NAMALWA (cell line): ENCODE data around the gene PARK7.
A peak's percentile ranks its signal among the peaks of the same experiment; 100 is the strongest.

Source experiments
- DNase-seq: peaks from one replicate; pipeline ENCODE4 v3.0.0-alpha.2; 2015; ENCODE audit warnings: low spot score

The PARK7 gene

DNA sequence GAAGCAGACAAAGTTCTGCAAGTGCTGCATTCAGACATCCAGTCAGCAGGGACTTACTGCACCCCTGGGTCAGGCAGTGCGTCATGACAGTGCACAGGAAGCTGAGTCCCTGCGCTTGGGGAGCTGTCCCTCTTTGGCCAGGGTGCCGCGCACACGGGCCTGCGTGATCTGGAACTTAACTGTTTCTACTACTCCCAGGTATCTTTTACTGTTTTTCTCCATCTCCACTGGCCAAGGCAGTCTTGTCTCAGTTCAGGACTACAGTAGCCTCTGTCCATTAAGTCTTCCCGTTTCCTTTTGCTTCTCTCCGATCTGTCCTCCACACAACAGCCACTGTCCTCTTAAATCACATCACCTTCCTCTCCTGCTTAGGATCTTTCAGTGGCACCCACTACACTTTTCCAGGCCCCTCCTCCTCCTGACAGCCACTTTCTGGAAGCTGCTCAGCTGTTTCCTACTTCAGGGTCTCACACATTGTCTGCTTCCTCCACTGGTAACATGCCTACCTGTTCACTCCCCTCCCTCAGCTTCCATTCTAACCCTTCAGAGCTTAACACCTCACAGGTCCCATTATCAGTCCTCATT is 48.7 kb downstream of the PARK7 start:
- no peak for DNase-seq

- DNase-seq: no peak
Measured at GRCh38 chr1:8011016-8011415, 49.5 kb downstream of the PARK7 start.

- no peak for DNase-seq
Measured at GRCh38 chr1:8011923-8012858, 50.7 kb downstream of the PARK7 start.

GRCh38 chr1:8012955-8013354 is 51.4 kb downstream of the PARK7 start:
- no peak for DNase-seq

- no peak for DNase-seq
Measured at GRCh38 chr1:8013399-8013798, 51.9 kb downstream of the PARK7 start.

- DNase-seq: no peak
Measured at GRCh38 chr1:8013800-8014199, 52.3 kb downstream of the PARK7 start.

GRCh38 chr1:8014381-8014988 is 53.0 kb downstream of the PARK7 start:
- no peak for DNase-seq

GRCh38 chr1:8015036-8015808 is 53.7 kb downstream of the PARK7 start:
- DNase-seq: peak; percentile 84

DNA sequence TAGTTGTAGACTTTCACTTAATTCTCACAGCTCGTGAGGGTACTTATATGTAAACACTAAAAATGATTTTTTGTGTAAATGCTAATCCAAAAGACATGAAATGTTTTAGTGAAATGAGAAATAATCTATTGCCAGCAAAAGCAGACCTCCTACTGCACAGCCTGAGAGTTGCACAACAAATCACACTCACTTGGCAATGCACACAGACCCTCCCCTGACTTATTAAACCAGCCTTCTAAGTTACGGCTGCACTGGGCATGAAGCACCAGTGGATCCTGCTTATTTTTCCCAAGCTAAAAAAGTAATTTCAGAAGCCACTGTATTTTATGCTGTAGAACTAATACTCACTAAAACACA is 54.3 kb downstream of the PARK7 start:
- DNase-seq: no peak

- DNase-seq: peak; percentile 46
Measured at GRCh38 chr1:8016210-8016894, 54.8 kb downstream of the PARK7 start.

GRCh38 chr1:8016895-8017241 is 55.4 kb downstream of the PARK7 start:
- no peak for DNase-seq

DNA sequence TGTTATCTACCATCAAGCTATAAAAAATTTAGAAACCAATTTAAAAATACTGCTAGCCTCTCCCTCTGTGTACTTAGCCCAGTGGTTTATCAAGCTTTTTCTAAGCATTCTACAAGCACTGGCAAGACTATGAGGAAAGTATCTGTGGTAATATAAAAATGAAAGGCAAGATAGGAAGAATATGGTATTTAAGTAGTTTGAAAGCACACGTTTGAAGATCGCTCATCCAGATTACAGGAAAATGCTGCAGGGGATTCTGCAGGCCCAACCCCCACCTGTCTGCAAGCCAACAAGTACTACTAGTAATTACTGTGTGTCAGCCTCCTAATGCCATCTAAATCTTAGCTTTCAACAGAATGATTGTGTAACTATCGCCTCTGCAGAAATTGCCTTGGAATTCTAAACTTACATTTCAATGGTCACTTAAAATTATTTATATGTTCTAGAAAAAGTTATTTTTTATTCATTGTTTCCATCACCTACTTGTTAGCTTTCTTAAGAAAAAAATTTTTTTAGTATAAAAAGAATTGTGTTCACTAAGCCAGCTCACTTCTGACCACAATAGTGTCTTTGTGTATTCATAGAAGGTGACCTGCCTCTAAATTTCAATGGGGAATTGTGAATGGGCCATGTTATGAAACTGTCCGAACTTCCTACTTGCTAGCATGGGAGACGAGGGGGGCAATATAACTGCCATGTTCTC is 56.1 kb downstream of the PARK7 start:
- DNase-seq: no peak

- DNase-seq: no peak
Measured at GRCh38 chr1:8018492-8019228, 57.1 kb downstream of the PARK7 start.

GRCh38 chr1:8019229-8019620 is 57.7 kb downstream of the PARK7 start:
- DNase-seq: no peak

- no peak for DNase-seq
Measured at GRCh38 chr1:8020032-8020431, 58.5 kb downstream of the PARK7 start.

- DNase-seq: no peak
Measured at GRCh38 chr1:8021676-8022266, 60.3 kb downstream of the PARK7 start.

DNA sequence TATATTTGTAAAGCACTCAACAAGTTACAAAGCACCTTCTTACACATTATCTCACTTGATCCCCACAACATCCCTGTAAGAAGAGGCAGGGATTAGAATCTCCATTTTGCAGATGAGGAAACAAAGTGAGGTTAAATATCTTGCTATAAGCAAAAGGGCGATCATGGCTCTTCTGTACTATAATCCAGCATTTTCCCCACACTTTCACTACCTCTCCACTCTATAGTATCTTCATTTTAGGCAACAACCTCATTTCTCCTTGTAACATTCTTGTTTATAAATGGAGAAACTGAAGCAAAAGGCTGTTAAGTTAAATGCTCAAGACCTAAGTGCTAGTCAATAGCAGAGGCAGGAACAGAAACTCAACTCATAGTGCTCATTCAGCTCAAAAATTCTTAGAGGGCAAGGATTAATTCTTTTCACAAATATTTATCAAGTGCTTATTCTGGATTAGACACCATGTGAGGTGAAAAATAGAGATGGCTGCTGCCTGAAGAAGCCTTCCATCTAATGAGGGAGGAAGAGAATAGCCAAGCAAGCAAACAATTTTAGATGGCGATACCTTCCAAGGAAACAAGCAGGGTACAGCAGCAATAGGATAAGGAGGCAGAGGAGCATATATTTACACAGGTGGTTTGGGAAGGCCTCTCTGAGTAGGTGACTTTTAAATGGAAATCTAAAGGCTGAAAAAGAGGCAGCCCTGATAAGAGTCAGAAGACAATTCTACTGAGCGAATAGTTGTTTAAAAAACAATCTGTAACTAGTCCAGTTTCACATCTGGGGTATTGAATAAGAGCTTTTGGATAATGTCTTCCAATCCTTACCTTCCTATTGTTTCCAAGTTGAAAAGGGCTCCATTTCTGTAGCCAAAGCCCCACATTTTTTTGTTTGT is 61.1 kb downstream of the PARK7 start:
- no peak for DNase-seq

GRCh38 chr1:8023287-8023994 is 61.9 kb downstream of the PARK7 start:
- no peak for DNase-seq

DNA sequence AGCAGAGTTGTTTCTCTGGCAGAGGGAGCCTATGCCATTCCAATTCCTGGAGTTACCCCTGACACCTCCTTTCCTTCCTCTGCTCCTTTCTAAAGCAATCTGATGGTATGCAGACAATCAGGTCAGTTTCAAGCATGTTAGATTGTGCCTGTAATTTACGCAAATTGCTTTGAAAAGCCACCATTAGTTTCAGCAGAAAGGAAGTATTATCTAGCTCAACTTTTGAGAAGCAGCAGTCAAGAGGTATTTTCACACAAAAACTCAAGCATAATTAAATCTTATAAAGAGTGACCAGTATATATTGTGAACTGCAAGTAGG is 62.4 kb downstream of the PARK7 start:
- DNase-seq: no peak
